HEK293 (cell line): ENCODE data around the gene NINL.
"Not testable (repeated sequence)": the region's sequence is repeated elsewhere in the genome, so short reads cannot be mapped to it uniquely, and the experiment has no call there.

Experiments
- CTCF ChIA-PET: fragments of 350-600 bp; formaldehyde crosslinking; extraction: SDS; loops from one replicate; lab custom pipeline; 2021; ENCODE audit warnings: antibody characterized with exemption; lab: Yijun Ruan, JAX
- POLR2A ChIA-PET: fragments of 300-600 bp; formaldehyde crosslinking; extraction: SDS; loops from one replicate; lab custom pipeline; 2020; ENCODE audit warnings: antibody characterized with exemption, inconsistent platforms; lab: Yijun Ruan, JAX
- H3K27ac ChIP-seq: fragments of 200-500 bp; sonication (Bioruptor generic); 2 replicates; pipeline ENCODE4 v1.5.1; 2014; ENCODE audit warnings: low read depth, low read length, control low read depth, inconsistent platforms; ENCODE audit errors: extremely low read depth
- H3K36me3 ChIP-seq, 2 experiments: fragments of 200-500 bp in 1 of 2; sonication (Bioruptor generic) in 1 of 2; 1 replicate in 1 of 2; 2 replicates in 1 of 2; pipeline ENCODE4 v1.5.1; 2014 to 2017; ENCODE audit warnings: inconsistent platforms in 2 of 2, low read length in 2 of 2; ENCODE audit not compliant: control insufficient read depth in 2 of 2, insufficient read depth in 1 of 2
- H3K4me1 ChIP-seq: fragments of 200-500 bp; sonication (Bioruptor generic); 2 replicates; pipeline ENCODE4 v1.5.1; 2014; ENCODE audit warnings: mild to moderate bottlenecking, low read length, inconsistent platforms; ENCODE audit not compliant: control insufficient read depth, insufficient read depth
- H3K4me3 ChIP-seq: 2 replicates; pipeline ENCODE4 v1.5.1; 2011; ENCODE audit warnings: low read depth, mild to moderate bottlenecking, control low read depth, low read length, moderate library complexity
- H3K9me3 ChIP-seq: fragments of 200-500 bp; sonication (Bioruptor generic); 2 replicates; pipeline ENCODE4 v1.5.1; 2014; ENCODE audit warnings: low read depth, low read length, inconsistent platforms; ENCODE audit not compliant: control insufficient read depth, insufficient read depth
- GLIS2 ChIP-seq: fragments of 450-650 bp; formaldehyde crosslinking; IDR thresholded peaks from 2 replicates; pipeline ENCODE4 v1.5.1; 2016; ENCODE audit warnings: missing biosample characterization, missing genetic modification characterization
- IKZF3 ChIP-seq: fragments of 450-650 bp; IDR thresholded peaks from 2 replicates; pipeline ENCODE4 v1.5.0; 2018; ENCODE audit warnings: missing biosample characterization, mild to moderate bottlenecking, missing genetic modification characterization, moderate library complexity
- RBAK ChIP-seq: fragments of 450-650 bp; formaldehyde crosslinking; IDR thresholded peaks from 2 replicates; pipeline ENCODE4 v1.5.1; 2016; ENCODE audit warnings: missing biosample characterization, missing genetic modification characterization
- ZEB2 ChIP-seq: fragments of 450-650 bp; formaldehyde crosslinking; IDR thresholded peaks from 2 replicates; pipeline ENCODE4 v1.5.1; 2016; ENCODE audit warnings: missing biosample characterization, missing genetic modification characterization
- ZFP41 ChIP-seq: fragments of 450-650 bp; formaldehyde crosslinking; IDR thresholded peaks from 2 replicates; pipeline ENCODE4 v1.5.1; 2016; ENCODE audit warnings: missing biosample characterization, missing genetic modification characterization, borderline replicate concordance
- ZNF132 ChIP-seq: fragments of 450-650 bp; formaldehyde crosslinking; IDR thresholded peaks from 2 replicates; pipeline ENCODE4 v1.5.1; 2017; ENCODE audit warnings: missing biosample characterization, missing genetic modification characterization, borderline replicate concordance
- ZNF157 ChIP-seq: fragments of 450-650 bp; formaldehyde crosslinking; IDR thresholded peaks from 2 replicates; pipeline ENCODE4 v1.5.1; 2016; ENCODE audit warnings: missing biosample characterization, missing genetic modification characterization
- ZNF202 ChIP-seq: fragments of 450-650 bp; formaldehyde crosslinking; IDR thresholded peaks from 2 replicates; pipeline ENCODE4 v1.5.1; 2016; ENCODE audit warnings: missing biosample characterization, missing genetic modification characterization, borderline replicate concordance
- ZNF302 ChIP-seq: fragments of 450-650 bp; formaldehyde crosslinking; IDR thresholded peaks from 2 replicates; pipeline ENCODE4 v1.5.1; 2016; ENCODE audit warnings: missing biosample characterization, missing genetic modification characterization, low read depth
- ZNF416 ChIP-seq: fragments of 450-650 bp; formaldehyde crosslinking; IDR thresholded peaks from 2 replicates; pipeline ENCODE4 v1.5.1; 2016; ENCODE audit warnings: missing biosample characterization, missing genetic modification characterization
- ZNF433 ChIP-seq: fragments of 450-650 bp; formaldehyde crosslinking; IDR thresholded peaks from 2 replicates; pipeline ENCODE4 v1.5.1; 2016; ENCODE audit warnings: missing biosample characterization, missing genetic modification characterization, low read depth
- ZNF473 ChIP-seq: fragments of 450-650 bp; formaldehyde crosslinking; IDR thresholded peaks from 2 replicates; pipeline ENCODE4 v1.5.1; 2017; ENCODE audit warnings: missing biosample characterization, missing genetic modification characterization
- ZNF501 ChIP-seq: fragments of 450-650 bp; formaldehyde crosslinking; IDR thresholded peaks from 2 replicates; pipeline ENCODE4 v1.5.1; 2016; ENCODE audit warnings: missing biosample characterization, missing genetic modification characterization
- ZNF530 ChIP-seq: fragments of 450-650 bp; formaldehyde crosslinking; IDR thresholded peaks from 2 replicates; pipeline ENCODE4 v1.5.1; 2016; ENCODE audit warnings: low read depth, missing biosample characterization, missing genetic modification characterization
- ZNF548 ChIP-seq: fragments of 450-650 bp; formaldehyde crosslinking; IDR thresholded peaks from 2 replicates; pipeline ENCODE4 v1.5.1; 2016; ENCODE audit warnings: missing biosample characterization, missing genetic modification characterization
- ZNF560 ChIP-seq: fragments of 450-650 bp; formaldehyde crosslinking; IDR thresholded peaks from 2 replicates; pipeline ENCODE4 v1.5.1; 2017; ENCODE audit warnings: missing biosample characterization, missing genetic modification characterization, borderline replicate concordance
- ZNF626 ChIP-seq: fragments of 450-650 bp; sonication (Bioruptor Pico); formaldehyde crosslinking; IDR thresholded peaks from 2 replicates; pipeline ENCODE4 v1.5.1; 2018; ENCODE audit warnings: missing biosample characterization, missing genetic modification characterization, inconsistent platforms
- ZNF658 ChIP-seq: fragments of 450-650 bp; formaldehyde crosslinking; IDR thresholded peaks from 2 replicates; pipeline ENCODE4; 2016; ENCODE audit warnings: missing biosample characterization, missing genetic modification characterization
- ZNF707 ChIP-seq: fragments of 450-650 bp; formaldehyde crosslinking; IDR thresholded peaks from 2 replicates; pipeline ENCODE4 v1.5.1; 2016; ENCODE audit warnings: missing biosample characterization, missing genetic modification characterization
- ZNF776 ChIP-seq: fragments of 450-650 bp; formaldehyde crosslinking; IDR thresholded peaks from 2 replicates; pipeline ENCODE4 v1.5.0; 2017; ENCODE audit warnings: missing biosample characterization, missing genetic modification characterization, borderline replicate concordance
- ZNF777 ChIP-seq: fragments of 450-650 bp; formaldehyde crosslinking; IDR thresholded peaks from 2 replicates; pipeline ENCODE4 v1.5.1; 2017; ENCODE audit warnings: missing biosample characterization, missing genetic modification characterization, borderline replicate concordance

Gene NINL

GRCh38 chr20:25478889-25479568 lies 106.3 kb downstream of the NINL start:
- POLR2A ChIA-PET = no interaction called here

GRCh38 chr20:25477014-25477882 lies 108.1 kb downstream of the NINL start:
- no peak overlapping the region for H3K27ac ChIP-seq
- no peaks in the 10 kb centered on the region for H3K4me1 ChIP-seq
- POLR2A ChIA-PET = no interaction called here
- peaks cover 0 to 73% of the 10 kb centered on the region in 2 experiments; a peak in 2 of 3 replicates for H3K36me3 ChIP-seq
- no peaks in the 10 kb centered on the region for H3K9me3 ChIP-seq
- H3K4me3 ChIP-seq = no peak overlapping the region
- CTCF ChIA-PET = interaction anchor here (0.8 kb wide), 1 partner anchor 11 kb away, joined by 3 read pairs; no protein-coding TSS in a partner anchor
- TF ChIP-seq ZNF560 (tag by site-specific recombination) = no peak
- TF ChIP-seq ZNF416 (tag by site-specific recombination) = no peak

More at GRCh38 chr20:25478889-25479568, 106.3 kb downstream of the NINL start:
- H3K4me1 ChIP-seq = no peaks in the 10 kb centered on the region
- H3K4me3 ChIP-seq = no peak overlapping the region
- CTCF ChIA-PET = interaction anchor here (0.5 kb wide), 1 partner anchor 179 kb away, joined by 3 read pairs; no protein-coding TSS in a partner anchor
- no peak overlapping the region for H3K27ac ChIP-seq
- TF ChIP-seq ZNF501 (tag by site-specific recombination) (no peak), ZNF777 (tag by site-specific recombination) (no peak), ZNF707 (tag by site-specific recombination) (no peak), ZFP41 (tag by site-specific recombination) (no peak), ZNF658 (tag by site-specific recombination) (no peak), ZNF776 (tag by site-specific recombination) (no peak), ZNF433 (tag by site-specific recombination) (no peak), ZNF530 (tag by site-specific recombination) (no peak), ZNF202 (tag by site-specific recombination) (no peak), ZNF132 (tag by site-specific recombination) (no peak), ZNF157 (tag by site-specific recombination) (no peak), GLIS2 (tag by site-specific recombination) (no peak), ZEB2 (tag by site-specific recombination) (no peak), ZNF548 (tag by site-specific recombination) (no peak), RBAK (tag by site-specific recombination) (no peak)
- TF ChIP-seq, all 188 proteins: peak for 0
- H3K9me3 ChIP-seq = no peaks in the 10 kb centered on the region
- peaks cover 0 to 72% of the 10 kb centered on the region in 2 experiments; a peak in 2 of 3 replicates for H3K36me3 ChIP-seq

- Histone ChIP-seq H3K9me3 (no peaks in the 10 kb centered on the region), H3K4me1 (no peaks in the 10 kb centered on the region), H3K36me3 (peaks cover 0 to 69% of the 10 kb centered on the region in 2 experiments; a peak in 2 of 3 replicates), H3K4me3 (no peak overlapping the region), H3K27ac (no peak overlapping the region)
- CTCF ChIA-PET = interaction anchor here (0.8 kb wide), 1 partner anchor 12 kb away, joined by 3 read pairs; no protein-coding TSS in a partner anchor
- no peak for TF ChIP-seq IKZF3 (tag by site-specific recombination)
- no peak for TF ChIP-seq ZNF626 (tag by site-specific recombination)
- TF ChIP-seq ZNF302 (tag by site-specific recombination) = no peak
- no peak for TF ChIP-seq ZNF473
- POLR2A ChIA-PET = no interaction called here
These were observed 109.0 kb downstream of the NINL start for GRCh38 chr20:25476106-25477013.

- peaks cover 0 to 59% of the 10 kb centered on the region in 2 experiments; a peak in 2 of 3 replicates for H3K36me3 ChIP-seq
- H3K4me3 ChIP-seq, H3K4me1 ChIP-seq: not testable (repeated sequence)
These were observed 112.0 kb downstream of the NINL start for GRCh38 chr20:25473297-25473696.

More at GRCh38 chr20:25473297-25473696, 112.0 kb downstream of the NINL start:
- CTCF ChIA-PET, H3K9me3 ChIP-seq, H3K27ac ChIP-seq, POLR2A ChIA-PET: not testable (repeated sequence)
